ENCODE results near the gene WRAP73.
"Not testable (repeated sequence)": the region's sequence is repeated elsewhere in the genome, so short reads cannot be mapped to it uniquely, and the experiment has no call there.

WRAP73 gene

GRCh38 chr1:3588395-3588794 lies 61.5 kb downstream of the WRAP73 start:
- Histone ChIP-seq H3K27me3 (ENCODE audit: control insufficient read depth, insufficient read depth, low read length) (no peaks in the 10 kb centered on the region), H3K36me3 (ENCODE audit: control insufficient read depth, insufficient read depth, low read length) (no peaks in the 10 kb centered on the region), H3K27ac (ENCODE audit: low read depth, low read length) (no peak overlapping the region), H3K9me3 (ENCODE audit: control insufficient read depth, insufficient read depth, low read length) (peaks cover 7% of the 10 kb centered on the region; the same call in 1 of the 2 replicates), H3K4me3 (ENCODE audit: low read depth, low read length) (no peak overlapping the region), H3K9ac (ENCODE audit: low read depth, low read length) (no peak overlapping the region), H3K4me1 (ENCODE audit: control insufficient read depth, insufficient read depth, low read length) (0 out of 2 replicates have a peak, but pooled peaks cover 2% of the 10 kb centered on the region)

GRCh38 chr1:3586986-3587759 lies 62.7 kb downstream of the WRAP73 start:
- Histone ChIP-seq H3K9ac (ENCODE audit: low read depth, low read length) (no peak overlapping the region), H3K27ac (ENCODE audit: low read depth, low read length) (no peak overlapping the region), H3K9me3 (ENCODE audit: control insufficient read depth, insufficient read depth, low read length) (peaks cover 7% of the 10 kb centered on the region; the same call in 1 of the 2 replicates), H3K4me3 (ENCODE audit: low read depth, low read length) (no peak overlapping the region), H3K36me3 (ENCODE audit: control insufficient read depth, insufficient read depth, low read length) (no peaks in the 10 kb centered on the region), H3K27me3 (ENCODE audit: control insufficient read depth, insufficient read depth, low read length) (no peaks in the 10 kb centered on the region), H3K4me1 (ENCODE audit: control insufficient read depth, insufficient read depth, low read length) (no peaks in the 10 kb centered on the region)

GRCh38 chr1:3585940-3586568 lies 63.8 kb downstream of the WRAP73 start:
- Histone ChIP-seq H3K9me3 (ENCODE audit: control insufficient read depth, insufficient read depth, low read length) (peaks cover 7% of the 10 kb centered on the region; the same call in 1 of the 2 replicates), H3K36me3 (ENCODE audit: control insufficient read depth, insufficient read depth, low read length) (no peaks in the 10 kb centered on the region), H3K4me3 (ENCODE audit: low read depth, low read length) (no peak overlapping the region), H3K27me3 (ENCODE audit: control insufficient read depth, insufficient read depth, low read length) (no peaks in the 10 kb centered on the region), H3K27ac (ENCODE audit: low read depth, low read length) (no peak overlapping the region), H3K9ac (ENCODE audit: low read depth, low read length) (no peak overlapping the region), H3K4me1 (ENCODE audit: control insufficient read depth, insufficient read depth, low read length) (no peaks in the 10 kb centered on the region)

DNA sequence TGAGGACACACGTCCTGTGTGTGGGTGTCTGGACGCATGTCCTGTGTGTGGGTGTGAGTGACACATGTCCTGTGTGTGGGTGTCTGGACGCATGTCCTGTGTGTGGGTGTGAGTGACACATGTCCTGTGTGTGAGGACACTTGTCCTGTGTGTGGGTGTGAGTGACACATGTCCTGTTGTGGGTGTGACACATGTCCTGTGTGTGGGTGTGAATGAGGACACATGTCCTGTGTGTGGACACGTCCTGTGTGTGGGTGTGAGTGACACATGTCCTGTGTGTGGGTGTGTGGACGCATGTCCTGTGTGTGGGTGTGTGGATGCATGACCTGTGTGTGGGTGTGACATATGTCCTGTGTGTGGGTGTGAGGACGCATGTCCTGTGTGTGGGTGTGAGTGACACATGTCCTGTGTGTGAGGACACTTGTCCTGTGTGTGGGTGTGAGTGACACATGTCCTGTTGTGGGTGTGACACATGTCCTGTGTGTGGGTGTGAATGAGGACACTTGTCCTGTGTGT lies 64.5 kb downstream of the WRAP73 start:
- H3K27ac ChIP-seq (ENCODE audit: low read depth, low read length); H3K9ac ChIP-seq (ENCODE audit: low read depth, low read length); H3K27me3 ChIP-seq (ENCODE audit: control insufficient read depth, insufficient read depth, low read length); H3K9me3 ChIP-seq (ENCODE audit: control insufficient read depth, insufficient read depth, low read length); H3K4me3 ChIP-seq (ENCODE audit: low read depth, low read length); H3K36me3 ChIP-seq (ENCODE audit: control insufficient read depth, insufficient read depth, low read length); H3K4me1 ChIP-seq (ENCODE audit: control insufficient read depth, insufficient read depth, low read length): not testable (repeated sequence)

GRCh38 chr1:3584915-3585314 lies 65.0 kb downstream of the WRAP73 start:
- Histone ChIP-seq H3K27ac (ENCODE audit: low read depth, low read length) (no peak overlapping the region), H3K36me3 (ENCODE audit: control insufficient read depth, insufficient read depth, low read length) (no peaks in the 10 kb centered on the region), H3K27me3 (ENCODE audit: control insufficient read depth, insufficient read depth, low read length) (no peaks in the 10 kb centered on the region), H3K4me1 (ENCODE audit: control insufficient read depth, insufficient read depth, low read length) (no peaks in the 10 kb centered on the region), H3K9me3 (ENCODE audit: control insufficient read depth, insufficient read depth, low read length) (peaks cover 7% of the 10 kb centered on the region; the same call in 1 of the 2 replicates), H3K4me3 (ENCODE audit: low read depth, low read length) (no peak overlapping the region), H3K9ac (ENCODE audit: low read depth, low read length) (no peak overlapping the region)

- H3K9ac ChIP-seq (ENCODE audit: low read depth, low read length); H3K4me3 ChIP-seq (ENCODE audit: low read depth, low read length); H3K27me3 ChIP-seq (ENCODE audit: control insufficient read depth, insufficient read depth, low read length): not testable (repeated sequence)
Observed at GRCh38 chr1:3583751-3584150, 66.2 kb downstream of the WRAP73 start.

GRCh38 chr1:3581296-3582036 lies 68.4 kb downstream of the WRAP73 start:
- Histone ChIP-seq H3K4me1 (ENCODE audit: control insufficient read depth, insufficient read depth, low read length) (no peaks in the 10 kb centered on the region), H3K9ac (ENCODE audit: low read depth, low read length) (no peak overlapping the region), H3K27ac (ENCODE audit: low read depth, low read length) (no peak overlapping the region), H3K9me3 (ENCODE audit: control insufficient read depth, insufficient read depth, low read length) (peaks cover 7% of the 10 kb centered on the region; the same call in 1 of the 2 replicates), H3K36me3 (ENCODE audit: control insufficient read depth, insufficient read depth, low read length) (no peaks in the 10 kb centered on the region), H3K27me3 (ENCODE audit: control insufficient read depth, insufficient read depth, low read length) (no peaks in the 10 kb centered on the region), H3K4me3 (ENCODE audit: low read depth, low read length) (no peak overlapping the region)

More at GRCh38 chr1:3583751-3584150, 66.2 kb downstream of the WRAP73 start:
- H3K36me3 ChIP-seq (ENCODE audit: control insufficient read depth, insufficient read depth, low read length); H3K9me3 ChIP-seq (ENCODE audit: control insufficient read depth, insufficient read depth, low read length); H3K27ac ChIP-seq (ENCODE audit: low read depth, low read length); H3K4me1 ChIP-seq (ENCODE audit: control insufficient read depth, insufficient read depth, low read length): not testable (repeated sequence)
